ENCODE measurements around the gene STIMATE. TPM values are rescaled to one million over a fixed set of nuclear protein-coding genes. Genes with fewer than 3 reads are reported as not detected.
A peak's percentile ranks its signal among the peaks of the same experiment; 100 is the strongest.

The STIMATE gene
- total and polyA plus RNA-seq, 12 donors, result 4.0 to 9.7 (median 6.9) TPM

DNA sequence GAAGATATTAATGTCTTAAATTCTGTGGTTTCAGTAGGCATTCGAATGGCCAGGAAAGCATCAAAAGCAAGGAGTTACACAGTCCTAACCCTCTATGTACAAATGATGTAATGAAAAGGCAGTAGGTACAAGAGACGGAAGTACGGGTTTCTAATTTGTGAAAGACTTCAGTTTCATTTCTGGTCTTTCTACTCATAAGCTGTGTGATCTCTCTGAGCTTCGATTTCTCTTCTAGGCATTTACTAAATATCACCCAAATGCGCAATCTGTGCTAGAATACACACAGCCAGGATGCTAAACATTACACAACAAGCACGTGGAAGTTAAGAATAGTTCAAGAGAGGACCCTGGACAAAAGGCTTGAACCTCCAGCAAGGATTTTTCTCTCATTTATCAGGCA lies 17.9 kb upstream of the STIMATE start:
- Histone ChIP-seq H3K27ac (peak overlapping the region in 1 of 10 donors; percentile 0), H3K4me3 (no peak overlapping the region), H3K9me3 (no peaks in the 10 kb centered on the region), H3K27me3 (no peaks in the 10 kb centered on the region), H3K4me1 (peaks cover 0 to 14% (median 0%) of the 10 kb centered on the region in 9 donors), H3K36me3 (peaks cover 0 to 93% (median 19%) of the 10 kb centered on the region in 9 donors)
- TF ChIP-seq, protein P1, sequence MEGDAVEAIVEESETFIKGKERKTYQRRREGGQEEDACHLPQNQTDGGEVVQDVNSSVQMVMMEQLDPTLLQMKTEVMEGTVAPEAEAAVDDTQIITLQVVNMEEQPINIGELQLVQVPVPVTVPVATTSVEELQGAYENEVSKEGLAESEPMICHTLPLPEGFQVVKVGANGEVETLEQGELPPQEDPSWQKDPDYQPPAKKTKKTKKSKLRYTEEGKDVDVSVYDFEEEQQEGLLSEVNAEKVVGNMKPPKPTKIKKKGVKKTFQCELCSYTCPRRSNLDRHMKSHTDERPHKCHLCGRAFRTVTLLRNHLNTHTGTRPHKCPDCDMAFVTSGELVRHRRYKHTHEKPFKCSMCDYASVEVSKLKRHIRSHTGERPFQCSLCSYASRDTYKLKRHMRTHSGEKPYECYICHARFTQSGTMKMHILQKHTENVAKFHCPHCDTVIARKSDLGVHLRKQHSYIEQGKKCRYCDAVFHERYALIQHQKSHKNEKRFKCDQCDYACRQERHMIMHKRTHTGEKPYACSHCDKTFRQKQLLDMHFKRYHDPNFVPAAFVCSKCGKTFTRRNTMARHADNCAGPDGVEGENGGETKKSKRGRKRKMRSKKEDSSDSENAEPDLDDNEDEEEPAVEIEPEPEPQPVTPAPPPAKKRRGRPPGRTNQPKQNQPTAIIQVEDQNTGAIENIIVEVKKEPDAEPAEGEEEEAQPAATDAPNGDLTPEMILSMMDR (IDR thresholded peaks at IDR 0.05), result no peak
- no peak for DNase-seq
- 86 to 93% methylated on average over 6 of the region's 6 CpGs for WGBS, 2 donors
- ATAC-seq, result no peak
- intact Hi-C loops (cut with DNase I), result no loop called here

DNA sequence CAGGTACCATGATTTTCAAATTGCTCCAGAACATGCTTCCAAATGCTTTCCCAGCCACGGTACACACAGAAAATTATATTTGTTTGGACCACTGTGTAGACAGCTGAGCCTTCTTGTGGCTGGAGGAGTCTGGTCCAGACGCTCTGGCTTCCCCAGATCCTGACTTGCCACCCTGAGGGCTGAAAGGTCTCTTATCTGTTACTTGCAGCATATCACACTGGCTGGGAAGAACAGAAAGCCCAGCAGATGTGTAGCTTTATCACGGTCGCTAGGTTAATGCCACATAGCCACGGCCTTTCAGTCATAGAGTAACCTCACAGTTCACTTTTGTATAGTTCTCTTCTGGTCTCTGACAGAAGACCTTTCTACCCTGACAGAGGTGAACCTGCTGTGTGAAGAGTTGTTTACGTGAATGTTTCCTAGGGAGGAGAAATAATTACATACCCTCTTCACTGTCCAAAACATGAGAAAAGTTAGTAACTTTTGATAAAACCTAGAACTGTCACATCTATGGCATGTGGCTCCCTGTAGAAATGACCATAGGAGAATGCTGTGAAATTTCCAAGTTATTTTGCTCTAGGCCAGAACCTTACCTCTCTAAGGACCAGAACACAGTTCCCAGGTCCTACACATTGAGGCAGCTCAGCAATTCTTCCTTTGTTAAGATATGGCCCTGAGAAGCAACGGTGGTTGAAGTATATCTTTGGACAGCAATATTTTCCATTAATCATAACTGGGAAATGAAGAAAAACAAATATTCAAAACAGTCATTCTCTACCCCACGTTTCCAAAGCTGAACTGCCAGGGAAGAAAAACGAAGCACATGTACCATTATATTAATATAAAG lies 15.8 kb upstream of the STIMATE start:
- Histone ChIP-seq H3K27ac (no peak overlapping the region), H3K9me3 (no peaks in the 10 kb centered on the region), H3K4me1 (peaks cover 0 to 14% (median 0%) of the 10 kb centered on the region in 9 donors), H3K27me3 (no peaks in the 10 kb centered on the region), H3K4me3 (no peak overlapping the region), H3K36me3 (peaks cover 0 to 85% (median 17%) of the 10 kb centered on the region in 9 donors)
- 70% methylated on average over 9 of the region's 9 CpGs for WGBS, 2 donors
- intact Hi-C loops (cut with DNase I), result no loop called here
- no peak for DNase-seq
- TF ChIP-seq, protein P1 (IDR thresholded peaks at IDR 0.05), result no peak
- no peak for ATAC-seq

DNA sequence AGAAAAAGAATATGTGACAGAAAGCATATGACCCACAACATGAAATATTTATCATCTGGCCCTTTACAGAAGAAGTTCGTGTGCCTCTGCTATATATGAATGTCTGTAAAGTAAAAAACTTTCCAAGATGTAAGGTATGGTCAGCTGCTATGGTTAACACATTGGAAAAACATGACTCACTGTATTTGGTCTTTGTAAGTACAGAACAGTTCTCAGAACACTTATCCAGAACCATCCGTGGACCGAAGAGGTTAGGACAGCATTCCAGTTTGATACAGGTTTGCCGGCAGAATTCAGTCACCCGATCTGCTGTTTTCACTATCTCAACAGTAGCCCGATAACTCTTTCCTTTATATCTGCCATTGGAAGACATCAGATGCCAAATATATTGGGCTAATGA lies 13.5 kb upstream of the STIMATE start:
- TF ChIP-seq, protein P1 (IDR thresholded peaks at IDR 0.05), result no peak
- peaks cover 0 to 90% (median 13%) of the 10 kb centered on the region in 9 donors for H3K36me3 ChIP-seq

DNA sequence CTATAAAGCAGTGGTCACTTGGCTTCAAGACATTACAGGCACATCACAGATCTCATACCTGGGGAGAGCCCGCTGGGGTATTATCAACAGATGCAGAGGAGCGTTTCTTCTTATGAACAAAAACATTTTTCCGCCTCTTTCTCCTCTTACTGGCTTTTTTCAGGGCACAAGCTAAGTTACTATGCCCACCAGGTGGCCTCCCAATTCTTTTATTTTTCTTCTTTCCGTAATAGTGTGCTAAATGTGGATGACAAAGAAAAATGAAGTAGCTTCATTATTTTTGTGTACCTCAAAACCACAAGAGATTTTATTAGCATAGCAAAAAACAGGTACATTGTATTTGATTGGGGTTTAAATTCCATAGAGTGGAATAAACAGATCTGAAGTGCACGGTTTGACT lies 10.1 kb upstream of the STIMATE start:
- Histone ChIP-seq H3K27ac (no peak overlapping the region), H3K4me3 (no peak overlapping the region), H3K9me3 (no peaks in the 10 kb centered on the region), H3K27me3 (no peaks in the 10 kb centered on the region), H3K36me3 (peaks cover 0 to 95% (median 20%) of the 10 kb centered on the region in 9 donors), H3K4me1 (no peaks in the 10 kb centered on the region)
- DNase-seq, result no peak
- no peak for ATAC-seq
- intact Hi-C loops (cut with DNase I), result no loop called here
- WGBS, 2 donors, result 91 to 95% methylated on average over 5 of the region's 5 CpGs
- TF ChIP-seq, protein P1 (IDR thresholded peaks at IDR 0.05), result no peak

More for the DNA sequence above, 13.5 kb upstream of the STIMATE start:
- Histone ChIP-seq H3K9me3 (no peaks in the 10 kb centered on the region), H3K4me3 (no peak overlapping the region), H3K27me3 (no peaks in the 10 kb centered on the region), H3K27ac (no peak overlapping the region), H3K4me1 (peaks cover 0 to 14% (median 0%) of the 10 kb centered on the region in 9 donors)
- ATAC-seq (no peak), DNase-seq (no peak)
- WGBS, 2 donors, result 90 to 94% methylated on average over 6 of the region's 6 CpGs
- intact Hi-C loops (cut with DNase I), result no loop called here
